HG03135 (cell line): ENCODE results near the gene PIGR.
"Not testable (repeated sequence)": the region's sequence is repeated elsewhere in the genome, so short reads cannot be mapped to it uniquely, and the experiment has no call there.

Source experiments
- ATAC-seq: cut with Tn5 transposase; IDR thresholded peaks from one replicate; pipeline ENCODE4 v1.9.1; 2021; ENCODE audit warnings: mild to moderate bottlenecking, moderate library complexity; ENCODE audit not compliant: unreplicated experiment

The PIGR gene

GRCh38 chr1:206937425-206937824 is 8.8 kb downstream of the PIGR start:
- no peak for ATAC-seq

- no peak for ATAC-seq
These were observed 10.7 kb downstream of the PIGR start for GRCh38 chr1:206935491-206936067.

GRCh38 chr1:206933333-206933945 is 12.8 kb downstream of the PIGR start:
- ATAC-seq = no peak

GRCh38 chr1:206932177-206932576 is 14.1 kb downstream of the PIGR start:
- no peak for ATAC-seq

- ATAC-seq = no peak
These were observed 14.6 kb downstream of the PIGR start for GRCh38 chr1:206931709-206932108.

- ATAC-seq = peak; percentile 51
These were observed 16.0 kb downstream of the PIGR start for GRCh38 chr1:206930210-206930798.

GRCh38 chr1:206929524-206929923 is 16.7 kb downstream of the PIGR start:
- no peak for ATAC-seq

- ATAC-seq = no peak
These were observed 20.0 kb downstream of the PIGR start for GRCh38 chr1:206926286-206926685.

- ATAC-seq = peak; percentile 56
These were observed 21.0 kb downstream of the PIGR start for GRCh38 chr1:206925106-206925736.

GRCh38 chr1:206924592-206925105 is 21.6 kb downstream of the PIGR start:
- peak; percentile 18 for ATAC-seq

- ATAC-seq = not testable (repeated sequence)
These were observed 22.2 kb downstream of the PIGR start for GRCh38 chr1:206923961-206924557.

- peak; percentile 46 for ATAC-seq
These were observed 23.0 kb downstream of the PIGR start for GRCh38 chr1:206923009-206923960.

GRCh38 chr1:206922524-206922923 is 23.7 kb downstream of the PIGR start:
- ATAC-seq = no peak

- no peak for ATAC-seq
These were observed 24.4 kb downstream of the PIGR start, which contains the start of gene FCMR for GRCh38 chr1:206921772-206922265. Gene FCMR, minus strand, starts transcription at chr1:206921941. Its CDS starts 87 bp downstream, at chr1:206921854.

GRCh38 chr1:206918076-206918475 is 28.2 kb downstream of the PIGR start:
- ATAC-seq = no peak

GRCh38 chr1:206916000-206916709 is 30.1 kb downstream of the PIGR start:
- ATAC-seq = no peak

- no peak for ATAC-seq
These were observed 31.1 kb downstream of the PIGR start for GRCh38 chr1:206915030-206915735.

GRCh38 chr1:206913766-206914537 is 32.3 kb downstream of the PIGR start:
- no peak for ATAC-seq
